Colonic mucosa (tissue), 4 donors: Measurements from ENCODE around the gene GPD1. TPM values are rescaled to one million over a fixed set of nuclear protein-coding genes. Genes with fewer than 3 reads are reported as not detected.

Experiments
- DNase-seq: peaks from one replicate; pipeline ENCODE4 v3.0.0-alpha.2; 2020
- H3K27ac ChIP-seq: fragments of 200-600 bp; one replicate; pipeline ENCODE4 v1.8.0; 2021
- H3K27me3 ChIP-seq: fragments of 200-600 bp; one replicate; pipeline ENCODE4 v1.8.0; 2021
- H3K36me3 ChIP-seq: fragments of 200-600 bp; one replicate; pipeline ENCODE4 v1.8.0; 2021
- H3K4me1 ChIP-seq: fragments of 200-600 bp; one replicate; pipeline ENCODE4 v1.8.0; 2021; ENCODE audit warnings: mild to moderate bottlenecking
- H3K4me3 ChIP-seq: fragments of 200-600 bp; one replicate; pipeline ENCODE4 v1.8.0; 2021
- H3K9ac ChIP-seq, 2 donors: one replicate each; pipeline ENCODE4 v1.7.0; 2013; ENCODE audit warnings: control low read depth in 2 of 2, low read depth in 2 of 2, low read length in 2 of 2
- H3K9me3 ChIP-seq: fragments of 200-600 bp; one replicate; pipeline ENCODE4 v1.8.0; 2021
- CTCF ChIP-seq: fragments of 200-600 bp; IDR thresholded peaks from one replicate; pipeline ENCODE4 v1.8.0; 2022; ENCODE audit warnings: antibody characterized with exemption, mild to moderate bottlenecking
- intact Hi-C: fragments of 100-400 bp; cut with DNase I; formaldehyde crosslinking; loops from one replicate; pipeline ENCODE4 v1.14.1; 2022
- total RNA-seq, 2 donors: library from RNA; stranded (reverse); fragmentation: NEBNext Ultra II Directional in 1 of 2; extraction: Animal tissue kit (Norgen Biotek cat#: 25700) in 1 of 2; gene quantifications; one replicate each; pipeline ENCODE4 v1.2.1, GENCODE V29; 2021
- donor health status: healthy.
- donor health status: DM: no; HTN: no; CAD: no.
- donor health status: DM: no; HTN: no; CAD: no.

Gene GPD1
- total RNA-seq, 2 donors from 2014 or later, result 2.1 to 3.4 TPM

GRCh38 chr12:50061946-50062686 is 41.7 kb upstream of the GPD1 start:
- intact Hi-C loops, result loop anchor here (10.0 kb wide), 1 partner anchor 197 kb away; no protein-coding TSS in a partner anchor

GRCh38 chr12:50062728-50063460 is 40.9 kb upstream of the GPD1 start:
- no peak overlapping the region for H3K4me3 ChIP-seq
- H3K27me3 ChIP-seq, result no peaks in the 10 kb centered on the region
- H3K9ac ChIP-seq, result no peak overlapping the region
- TF ChIP-seq CTCF, result no peak
- no peak for DNase-seq
- no peak overlapping the region for H3K27ac ChIP-seq
- no peaks in the 10 kb centered on the region for H3K36me3 ChIP-seq
- no peaks in the 10 kb centered on the region for H3K9me3 ChIP-seq
- H3K4me1 ChIP-seq, result no peaks in the 10 kb centered on the region
- intact Hi-C loops, result loop anchor here (10.0 kb wide), 1 partner anchor 198 kb away; no protein-coding TSS in a partner anchor

More at GRCh38 chr12:50061946-50062686, 41.7 kb upstream of the GPD1 start:
- H3K36me3 ChIP-seq, result no peaks in the 10 kb centered on the region
- no peak overlapping the region for H3K4me3 ChIP-seq
- TF ChIP-seq CTCF, result no peak
- H3K9ac ChIP-seq, result no peak overlapping the region
- no peak for DNase-seq
- H3K27ac ChIP-seq, result no peak overlapping the region
- H3K4me1 ChIP-seq, result no peaks in the 10 kb centered on the region
- H3K27me3 ChIP-seq, result no peaks in the 10 kb centered on the region
- H3K9me3 ChIP-seq, result no peaks in the 10 kb centered on the region

GRCh38 chr12:50065726-50066310 is 38.0 kb upstream of the GPD1 start:
- no peak for TF ChIP-seq CTCF
- Histone ChIP-seq H3K9ac (no peak overlapping the region), H3K27ac (no peak overlapping the region)

GRCh38 chr12:50066402-50066801 is 37.4 kb upstream of the GPD1 start:
- no peaks in the 10 kb centered on the region for H3K27me3 ChIP-seq
- no peak overlapping the region for H3K4me3 ChIP-seq
- H3K9ac ChIP-seq, result no peak overlapping the region
- no peak for DNase-seq
- no peaks in the 10 kb centered on the region for H3K4me1 ChIP-seq
- H3K9me3 ChIP-seq, result no peaks in the 10 kb centered on the region
- H3K27ac ChIP-seq, result no peak overlapping the region
- H3K36me3 ChIP-seq, result no peaks in the 10 kb centered on the region
- intact Hi-C loops, result loop anchor here (5.0 to 10.0 kb wide), 2 partner anchors 94 to 202 kb away; partner anchors contain the start of gene AQP6
- no peak for TF ChIP-seq CTCF

More at GRCh38 chr12:50065726-50066310, 38.0 kb upstream of the GPD1 start:
- intact Hi-C loops, result loop anchor here (5.0 to 10.0 kb wide), 2 partner anchors 94 to 201 kb away; partner anchors contain the start of gene AQP6
- no peaks in the 10 kb centered on the region for H3K36me3 ChIP-seq
- no peak overlapping the region for H3K4me3 ChIP-seq
- DNase-seq, result no peak
- no peaks in the 10 kb centered on the region for H3K9me3 ChIP-seq
- no peaks in the 10 kb centered on the region for H3K4me1 ChIP-seq
- no peaks in the 10 kb centered on the region for H3K27me3 ChIP-seq

- intact Hi-C loops, result loop anchor here (5.0 to 10.0 kb wide), 2 partner anchors 97 to 204 kb away; partner anchors contain the start of gene AQP6
- H3K4me3 ChIP-seq, result no peak overlapping the region
- no peaks in the 10 kb centered on the region for H3K36me3 ChIP-seq
- H3K27me3 ChIP-seq, result no peaks in the 10 kb centered on the region
- no peaks in the 10 kb centered on the region for H3K4me1 ChIP-seq
- H3K9ac ChIP-seq, result no peak overlapping the region
- H3K9me3 ChIP-seq, result no peaks in the 10 kb centered on the region
- no peak overlapping the region for H3K27ac ChIP-seq
- TF ChIP-seq CTCF, result no peak
- no peak for DNase-seq
Observed at GRCh38 chr12:50069069-50069468, 34.7 kb upstream of the GPD1 start.
